Ascending aorta (tissue), 2 donors: ENCODE measurements around the gene DYNLL1. TPM values are rescaled to one million over a fixed set of nuclear protein-coding genes. Genes with fewer than 3 reads are reported as not detected.

Experiments used
- DNase-seq, 2 donors: peaks; one replicate each; pipeline ENCODE4 v3.0.0-alpha.2; 2019; ENCODE audit warnings: low spot score in 2 of 2
- H3K27ac ChIP-seq, 2 donors: fragments of 200-600 bp; sonication (generic); one replicate each; pipeline ENCODE4 v1.5.1; 2016 to 2017; ENCODE audit warnings: mild to moderate bottlenecking in 1 of 2
- H3K27me3 ChIP-seq: fragments of 200-600 bp; sonication (generic); one replicate; pipeline ENCODE4 v1.5.1; 2017
- H3K36me3 ChIP-seq, 2 donors: fragments of 200-600 bp; sonication (generic); one replicate each; pipeline ENCODE4 v1.5.1; 2016
- H3K4me1 ChIP-seq, 2 donors: fragments of 200-600 bp; sonication (generic); one replicate each; pipeline ENCODE4 v1.5.1; 2016 to 2017; ENCODE audit warnings: mild to moderate bottlenecking in 1 of 2
- H3K4me3 ChIP-seq, 2 donors: fragments of 200-600 bp; sonication (generic); one replicate each; pipeline ENCODE4 v1.5.1; 2016 to 2017; ENCODE audit warnings: mild to moderate bottlenecking in 1 of 2
- H3K9me3 ChIP-seq, 2 donors: fragments of 200-600 bp; sonication (generic); one replicate each; pipeline ENCODE4 v1.5.1; 2016
- intact Hi-C: fragments of 100-400 bp; cut with DNase I; formaldehyde crosslinking; loops from one replicate; pipeline ENCODE4 v1.15.1; 2023
- total RNA-seq: library from RNA; depleted of rRNA; stranded (reverse); fragments of >200 nt; gene quantifications from one replicate; pipeline ENCODE4 v1.1.0, GENCODE V29; 2016
- TF ChIP-seq, protein P1 (sequence below), 3 experiments: fragments of 200-600 bp in 2 of 3; fragments of 450-650 bp in 1 of 3; sonication (generic) in 2 of 3; IDR thresholded peaks; one replicate each; pipeline ENCODE4 v1.5.1; 2016 to 2019; ENCODE audit warnings: antibody characterized with exemption in 3 of 3, mild to moderate bottlenecking in 1 of 3, moderate library complexity in 1 of 3

The DYNLL1 gene
- total RNA-seq, 1 donor from 2014 or later = 216 TPM

- TF ChIP-seq, protein P1, sequence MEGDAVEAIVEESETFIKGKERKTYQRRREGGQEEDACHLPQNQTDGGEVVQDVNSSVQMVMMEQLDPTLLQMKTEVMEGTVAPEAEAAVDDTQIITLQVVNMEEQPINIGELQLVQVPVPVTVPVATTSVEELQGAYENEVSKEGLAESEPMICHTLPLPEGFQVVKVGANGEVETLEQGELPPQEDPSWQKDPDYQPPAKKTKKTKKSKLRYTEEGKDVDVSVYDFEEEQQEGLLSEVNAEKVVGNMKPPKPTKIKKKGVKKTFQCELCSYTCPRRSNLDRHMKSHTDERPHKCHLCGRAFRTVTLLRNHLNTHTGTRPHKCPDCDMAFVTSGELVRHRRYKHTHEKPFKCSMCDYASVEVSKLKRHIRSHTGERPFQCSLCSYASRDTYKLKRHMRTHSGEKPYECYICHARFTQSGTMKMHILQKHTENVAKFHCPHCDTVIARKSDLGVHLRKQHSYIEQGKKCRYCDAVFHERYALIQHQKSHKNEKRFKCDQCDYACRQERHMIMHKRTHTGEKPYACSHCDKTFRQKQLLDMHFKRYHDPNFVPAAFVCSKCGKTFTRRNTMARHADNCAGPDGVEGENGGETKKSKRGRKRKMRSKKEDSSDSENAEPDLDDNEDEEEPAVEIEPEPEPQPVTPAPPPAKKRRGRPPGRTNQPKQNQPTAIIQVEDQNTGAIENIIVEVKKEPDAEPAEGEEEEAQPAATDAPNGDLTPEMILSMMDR (IDR thresholded peaks at IDR 0.05) = no peak
- peak overlapping the region; percentile 82 to 86 for H3K27ac ChIP-seq
These were observed 764 bp downstream of the DYNLL1 start for GRCh38 chr12:120496413-120497340.

DNA sequence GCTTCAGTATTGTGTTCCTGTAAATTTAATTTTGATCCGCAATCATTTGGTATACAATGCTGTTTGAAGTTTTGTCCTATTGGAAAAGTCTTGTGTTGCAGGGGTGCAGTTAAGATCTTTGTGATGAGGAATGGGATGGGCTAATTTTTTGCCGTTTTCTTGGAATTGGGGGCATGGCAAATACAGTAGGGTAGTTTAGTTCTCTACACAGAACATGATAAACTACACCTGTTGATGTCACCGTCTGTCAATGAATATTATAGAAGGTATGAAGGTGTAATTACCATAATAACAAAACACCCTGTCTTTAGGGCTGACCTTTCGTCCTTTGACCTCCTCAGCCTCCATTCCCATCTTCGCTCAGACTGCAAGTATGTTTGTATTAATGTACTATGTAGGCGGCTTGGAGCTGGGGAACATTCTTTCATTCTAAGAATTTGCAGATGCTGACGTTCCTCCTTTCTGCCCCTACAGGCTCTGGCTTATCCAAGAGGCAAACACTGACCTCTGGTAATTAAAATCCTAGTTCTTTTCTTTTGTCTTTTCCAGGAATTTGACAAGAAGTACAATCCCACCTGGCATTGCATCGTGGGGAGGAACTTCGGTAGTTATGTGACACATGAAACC, 1.7 kb downstream of the DYNLL1 start:
- TF ChIP-seq, protein P1 (IDR thresholded peaks at IDR 0.05) = no peak
- Histone ChIP-seq H3K36me3 (peaks cover 15 to 25% of the 10 kb centered on the region in 2 donors), H3K9me3 (no peaks in the 10 kb centered on the region), H3K4me1 (peaks cover 6 to 9% of the 10 kb centered on the region in 2 donors), H3K4me3 (peak overlapping the region; percentile 83 to 86), H3K27me3 (no peaks in the 10 kb centered on the region), H3K27ac (peak overlapping the region; percentile 82 to 86)
- DNase-seq = no peak
- intact Hi-C loops = loop anchor here (2.0 kb wide), 1 partner anchor 83 kb away; the partner anchor contains the start of gene POP5

More at GRCh38 chr12:120496413-120497340, 764 bp downstream of the DYNLL1 start:
- DNase-seq = peak; percentile 16 to 80
- H3K4me3 ChIP-seq = peak overlapping the region; percentile 83 to 86
- intact Hi-C loops = loop anchor here (1.0 to 2.0 kb wide), 3 partner anchors 27 to 84 kb away; partner anchors contain the start of genes COQ5, POP5 and SRSF9
- no peaks in the 10 kb centered on the region for H3K27me3 ChIP-seq
- peaks cover 6 to 9% of the 10 kb centered on the region in 2 donors for H3K4me1 ChIP-seq
- H3K36me3 ChIP-seq = peaks cover 15 to 25% of the 10 kb centered on the region in 2 donors
- H3K9me3 ChIP-seq = no peaks in the 10 kb centered on the region

DNA sequence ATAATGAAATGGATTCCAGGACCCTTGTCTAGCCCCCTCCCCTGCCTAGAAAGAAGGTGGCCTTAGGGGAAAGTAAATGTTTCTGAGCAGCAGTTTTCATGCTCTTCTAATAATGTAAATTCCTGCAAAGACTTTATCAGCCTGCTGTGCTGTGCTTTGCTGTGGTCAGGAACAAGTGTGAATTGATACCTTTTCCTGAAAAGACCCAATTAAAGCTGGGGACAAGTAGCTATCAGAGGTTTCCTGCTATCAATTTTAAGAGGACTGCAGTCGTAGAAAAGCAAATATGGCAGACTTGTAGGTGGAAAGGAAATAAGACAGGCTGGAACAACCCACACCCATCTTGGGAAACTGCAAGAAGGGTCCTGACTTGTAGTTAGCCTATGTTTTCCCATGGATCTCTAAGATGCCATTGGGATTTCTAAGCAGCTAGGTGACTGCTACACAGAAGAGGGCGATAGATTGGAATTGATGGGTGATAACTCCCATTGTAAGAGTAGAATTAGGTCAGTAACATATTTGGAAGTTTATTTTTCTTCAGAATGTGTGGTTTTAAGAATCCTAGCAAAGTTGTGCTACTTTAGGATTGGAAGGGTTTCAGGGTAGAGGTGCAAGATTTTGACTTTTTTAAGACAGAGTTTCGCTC, 3.1 kb downstream of the DYNLL1 start:
- Histone ChIP-seq H3K4me3 (no peak overlapping the region), H3K27ac (no peak overlapping the region), H3K9me3 (no peaks in the 10 kb centered on the region), H3K4me1 (peaks cover 6 to 9% of the 10 kb centered on the region in 2 donors), H3K27me3 (no peaks in the 10 kb centered on the region), H3K36me3 (peaks cover 23 to 38% of the 10 kb centered on the region in 2 donors)
- intact Hi-C loops = no loop called here
- TF ChIP-seq, protein P1 (IDR thresholded peaks at IDR 0.05) = no peak
- no peak for DNase-seq

DNA sequence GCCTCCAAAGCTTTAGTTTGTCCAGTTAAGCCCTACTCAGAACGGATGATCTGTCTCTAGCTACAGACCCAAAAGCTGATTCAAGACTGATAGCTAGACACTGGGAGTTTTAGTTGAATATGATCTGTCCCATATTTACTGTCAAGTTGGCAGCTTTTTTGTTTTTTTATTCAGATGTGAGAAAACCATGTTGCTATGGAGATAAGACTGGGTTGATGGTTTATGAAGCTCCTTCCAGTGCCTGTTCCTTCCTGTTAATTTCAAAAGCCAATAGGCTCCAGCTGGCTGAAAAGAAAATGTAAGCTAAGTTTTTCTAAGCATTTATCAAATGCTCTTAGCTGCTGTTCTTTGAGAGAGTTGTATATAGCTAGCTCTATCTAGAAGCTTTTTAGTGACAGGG, 4.7 kb downstream of the DYNLL1 start:
- intact Hi-C loops = no loop called here
- Histone ChIP-seq H3K36me3 (peaks cover 24 to 47% of the 10 kb centered on the region in 2 donors), H3K27ac (no peak overlapping the region), H3K27me3 (no peaks in the 10 kb centered on the region), H3K4me1 (peaks cover 5 to 6% of the 10 kb centered on the region in 2 donors), H3K9me3 (no peaks in the 10 kb centered on the region), H3K4me3 (no peak overlapping the region)
- TF ChIP-seq, protein P1 (IDR thresholded peaks at IDR 0.05) = no peak
- no peak for DNase-seq

DNA sequence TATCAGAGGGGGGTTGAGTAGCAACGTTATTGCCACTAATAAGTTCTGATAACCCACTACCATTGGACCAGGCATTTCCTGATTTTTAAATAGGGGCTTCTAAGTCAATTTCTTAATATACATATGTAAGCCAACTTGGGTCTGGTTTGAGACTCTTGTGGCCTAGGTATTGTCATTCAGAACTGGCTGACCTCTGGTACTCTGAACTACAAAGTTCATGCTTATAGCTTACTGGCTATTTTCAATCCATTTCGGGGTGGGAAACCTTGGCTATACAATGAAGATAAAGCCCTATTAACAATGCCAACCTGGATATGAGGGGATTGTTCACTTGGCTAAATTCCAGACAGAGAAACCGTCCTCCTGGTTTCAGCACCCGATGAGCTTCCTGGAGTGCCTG, 8.7 kb downstream of the DYNLL1 start:
- H3K4me1 ChIP-seq = no peaks in the 10 kb centered on the region
- H3K4me3 ChIP-seq = no peak overlapping the region
- H3K9me3 ChIP-seq = no peaks in the 10 kb centered on the region
- no peak for DNase-seq
- intact Hi-C loops = no loop called here
- no peak overlapping the region for H3K27ac ChIP-seq
- TF ChIP-seq, protein P1 (IDR thresholded peaks at IDR 0.05) = no peak
- H3K36me3 ChIP-seq = peaks cover 22 to 56% of the 10 kb centered on the region in 2 donors
- no peaks in the 10 kb centered on the region for H3K27me3 ChIP-seq
